Ovary (tissue), 9 donors: ENCODE results near the gene NEURL1B. TPM values are rescaled to one million over a fixed set of nuclear protein-coding genes. Genes with fewer than 3 reads are reported as not detected.

Experiments
- DNase-seq, 5 donors: peaks; one replicate each; pipeline ENCODE4 v3.0.0-alpha.2; 2019 to 2020
- H3K27ac ChIP-seq, 2 donors: fragments of 200-600 bp; one replicate each; pipeline versions ENCODE4 v1.5.1 to v1.8.0; 2019 to 2022
- H3K27me3 ChIP-seq: fragments of 200-600 bp; one replicate; pipeline ENCODE4 v1.8.0; 2022
- H3K36me3 ChIP-seq: fragments of 200-600 bp; sonication (generic); one replicate; pipeline ENCODE4 v1.5.1; 2019
- H3K4me1 ChIP-seq: one replicate; pipeline ENCODE4 v1.8.1; 2013; ENCODE audit warnings: mild to moderate bottlenecking, moderate library complexity; ENCODE audit not compliant: insufficient read depth
- H3K4me3 ChIP-seq: fragments of 200-600 bp; sonication (generic); one replicate; pipeline ENCODE4 v1.5.1; 2017
- H3K9me3 ChIP-seq, 2 donors: fragments of 200-600 bp in 1 of 2; sonication (generic) in 1 of 2; one replicate each; pipeline versions ENCODE4 v1.5.1 to v1.8.1; 2013 to 2019; ENCODE audit warnings: mild to moderate bottlenecking in 1 of 2, moderate library complexity in 1 of 2
- EP300 ChIP-seq: sonication (generic); formaldehyde crosslinking; IDR thresholded peaks from one replicate; pipeline ENCODE4 v1.6.1; 2017; ENCODE audit warnings: antibody characterized with exemption
- POLR2A ChIP-seq: fragments of 450-650 bp; IDR thresholded peaks from one replicate; pipeline ENCODE4 v1.6.1; 2017; ENCODE audit warnings: antibody characterized with exemption, mild to moderate bottlenecking, moderate library complexity
- WGBS, 3 donors: extraction: QIAGEN DNeasy Blood & Tissue Kit in 1 of 3; methylation state at CpG; one replicate each; pipeline versions ENCODE4 v1.1.5 to v1.1.7; 2013 to 2017; 5-methylcytosine and 5-hydroxymethylcytosine counted together
- intact Hi-C, 4 donors: fragments of 100-400 bp; cut with DNase I; formaldehyde crosslinking; loops; one replicate each; pipeline versions ENCODE4 v1.11.0 to v1.15.1; 2022 to 2023
- polyA plus RNA-seq, 2 donors: library from polyadenylated mRNA; stranded (reverse); fragments of 200-250 nt in 1 of 2; fragments of 350-450 nt in 1 of 2; fragmentation: Illumina TruSeq in 1 of 2; extraction: RNeasy Lipid Tissue Mini Kit (QIAGEN cat#74804) in 1 of 2; gene quantifications; one replicate each; pipeline ENCODE4 v1.2.3, GENCODE V29; 2013 to 2014
- total RNA-seq, 7 donors: library from RNA; depleted of rRNA in 2 of 7; stranded (reverse); fragments of >200 nt in 2 of 7; fragmentation: NEBNext Ultra II Directional in 3 of 7; extraction: Animal tissue kit (Norgen Biotek cat#: 25700) in 3 of 7; gene quantifications; one replicate each; pipeline versions ENCODE4 v1.1.0 to v1.2.4, GENCODE V29; 2016 to 2023
- TF ChIP-seq, protein P1 (sequence below), 3 donors: fragments of 450-650 bp in 2 of 3; fragments of 200-600 bp in 1 of 3; IDR thresholded peaks; one replicate each; pipeline versions ENCODE4 v1.5.1 to v1.8.0; 2016 to 2022; ENCODE audit warnings: antibody characterized with exemption in 3 of 3, mild to moderate bottlenecking in 1 of 3
- donor health status: DM: no; HTN: no; CAD: no; lungs with moderate emphysema.
- donor health status: DM: no; HTN: no; CAD: no.
- donor health status: Bipolar disorder and iron deficiency.
- donor health status: DM: yes; HTN: yes; CAD: no.
- donor health status: DM: no; HTN: no; CAD: no.
- donor health status: DM: yes; HTN: yes; CAD: no.

NEURL1B gene
- total and polyA plus RNA-seq, 9 donors: 15.0 to 75.1 (median 36.3) TPM

DNA sequence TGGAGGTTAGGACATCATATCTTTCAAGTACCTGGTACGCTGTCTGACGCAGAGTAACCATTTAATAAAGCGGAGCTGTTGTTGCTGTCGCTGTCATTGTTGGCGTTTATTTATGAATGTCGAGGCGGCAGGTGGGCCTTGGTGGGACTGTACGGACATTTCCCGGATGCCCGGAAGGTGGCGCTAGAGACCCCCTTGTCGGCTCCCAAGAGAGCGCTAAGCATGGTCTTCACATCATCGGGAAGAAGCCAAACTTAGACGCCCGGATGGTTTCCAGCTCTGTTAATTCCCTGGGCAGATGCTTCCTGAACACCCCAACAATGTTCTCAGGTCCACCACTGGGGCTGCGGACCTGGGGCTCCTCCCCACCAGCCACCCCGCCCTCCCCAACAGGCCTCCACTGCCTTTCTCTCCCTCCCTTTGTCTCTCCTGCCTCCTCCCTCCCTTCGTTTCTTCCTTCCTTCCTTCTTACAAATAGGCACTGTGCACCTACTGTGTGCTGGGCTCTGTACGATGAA lies 75.8 kb downstream of the NEURL1B start:
- WGBS, 3 donors: 5 to 7% (median 6%) methylated on average over 20 of the region's 20 CpGs
- intact Hi-C loops: loop anchor here in 3 of 4 donors (5.0 kb wide), 3 partner anchors 50 to 150 kb away; partner anchors contain the start of gene DUSP1 (in 1 of the 3)
- TF ChIP-seq POLR2A (no peak), EP300 (no peak)
- TF ChIP-seq, protein P1, sequence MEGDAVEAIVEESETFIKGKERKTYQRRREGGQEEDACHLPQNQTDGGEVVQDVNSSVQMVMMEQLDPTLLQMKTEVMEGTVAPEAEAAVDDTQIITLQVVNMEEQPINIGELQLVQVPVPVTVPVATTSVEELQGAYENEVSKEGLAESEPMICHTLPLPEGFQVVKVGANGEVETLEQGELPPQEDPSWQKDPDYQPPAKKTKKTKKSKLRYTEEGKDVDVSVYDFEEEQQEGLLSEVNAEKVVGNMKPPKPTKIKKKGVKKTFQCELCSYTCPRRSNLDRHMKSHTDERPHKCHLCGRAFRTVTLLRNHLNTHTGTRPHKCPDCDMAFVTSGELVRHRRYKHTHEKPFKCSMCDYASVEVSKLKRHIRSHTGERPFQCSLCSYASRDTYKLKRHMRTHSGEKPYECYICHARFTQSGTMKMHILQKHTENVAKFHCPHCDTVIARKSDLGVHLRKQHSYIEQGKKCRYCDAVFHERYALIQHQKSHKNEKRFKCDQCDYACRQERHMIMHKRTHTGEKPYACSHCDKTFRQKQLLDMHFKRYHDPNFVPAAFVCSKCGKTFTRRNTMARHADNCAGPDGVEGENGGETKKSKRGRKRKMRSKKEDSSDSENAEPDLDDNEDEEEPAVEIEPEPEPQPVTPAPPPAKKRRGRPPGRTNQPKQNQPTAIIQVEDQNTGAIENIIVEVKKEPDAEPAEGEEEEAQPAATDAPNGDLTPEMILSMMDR (IDR thresholded peaks at IDR 0.05): peak; percentile 88 to 94 (median 93)
- Histone ChIP-seq H3K27me3 (no peaks in the 10 kb centered on the region), H3K9me3 (no peaks in the 10 kb centered on the region), H3K4me1 (peaks cover 3% of the 10 kb centered on the region), H3K36me3 (no peaks in the 10 kb centered on the region), H3K27ac (no peak overlapping the region), H3K4me3 (no peak overlapping the region)
- DNase-seq: peak; percentile 79 to 91 (median 89)

- Histone ChIP-seq H3K36me3 (no peaks in the 10 kb centered on the region), H3K9me3 (no peaks in the 10 kb centered on the region), H3K4me3 (no peak overlapping the region), H3K4me1 (peaks cover 5% of the 10 kb centered on the region), H3K27me3 (no peaks in the 10 kb centered on the region), H3K27ac (no peak overlapping the region)
- peak in 2 of 5 donors; percentile 35 to 40 for DNase-seq
- WGBS, 3 donors: 77 to 88% (median 78%) methylated on average over 16 of the region's 16 CpGs
- TF ChIP-seq, protein P1 (IDR thresholded peaks at IDR 0.05): no peak
- no peak for TF ChIP-seq POLR2A
- no peak for TF ChIP-seq EP300
- intact Hi-C loops: loop anchor here in 3 of 4 donors (5.0 kb wide), 3 partner anchors 50 to 150 kb away; partner anchors contain the start of gene DUSP1 (in 1 of the 3)
Measured at GRCh38 chr5:172717481-172718195, 76.6 kb downstream of the NEURL1B start.

- H3K4me3 ChIP-seq: no peak overlapping the region
- WGBS, 3 donors: 93 to 96% (median 95%) methylated on average over 3 of the region's 3 CpGs
- H3K27ac ChIP-seq: no peak overlapping the region
- H3K4me1 ChIP-seq: peaks cover 5% of the 10 kb centered on the region
- H3K27me3 ChIP-seq: no peaks in the 10 kb centered on the region
- no peaks in the 10 kb centered on the region for H3K36me3 ChIP-seq
- H3K9me3 ChIP-seq: no peaks in the 10 kb centered on the region
- no peak for DNase-seq
- TF ChIP-seq POLR2A (no peak), EP300 (no peak)
- TF ChIP-seq, protein P1 (IDR thresholded peaks at IDR 0.05): no peak
- intact Hi-C loops: loop anchor here in 3 of 4 donors (5.0 kb wide), 3 partner anchors 49 to 149 kb away; partner anchors contain the start of gene DUSP1 (in 1 of the 3)
Measured at GRCh38 chr5:172718527-172719114, 77.6 kb downstream of the NEURL1B start.

DNA sequence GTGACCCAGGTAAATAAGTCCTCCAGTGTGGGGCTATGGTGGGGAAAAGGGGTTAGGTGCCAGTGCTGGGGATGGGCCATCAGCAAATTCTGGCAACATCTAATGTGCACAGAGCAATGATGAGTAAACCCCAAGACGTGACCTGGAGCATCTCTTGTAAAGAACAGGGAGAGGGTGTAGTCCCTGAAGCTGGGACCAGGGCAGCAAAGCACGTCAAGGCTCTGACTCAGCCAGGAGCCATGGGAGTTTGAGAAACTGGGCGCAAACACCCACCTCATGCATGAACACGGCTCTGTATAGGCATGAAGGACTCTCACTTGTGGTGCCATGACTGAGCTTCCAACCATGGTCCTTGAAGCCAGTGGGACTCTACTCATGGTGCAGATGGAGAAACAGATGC lies 78.1 kb downstream of the NEURL1B start:
- 88 to 95% (median 92%) methylated on average over 4 of the region's 4 CpGs for WGBS, 3 donors
- TF ChIP-seq EP300: no peak
- TF ChIP-seq, protein P1 (IDR thresholded peaks at IDR 0.05): no peak
- no peak for TF ChIP-seq POLR2A
- DNase-seq: no peak
- Histone ChIP-seq H3K4me1 (peaks cover 5% of the 10 kb centered on the region), H3K9me3 (no peaks in the 10 kb centered on the region), H3K27ac (no peak overlapping the region), H3K36me3 (no peaks in the 10 kb centered on the region), H3K4me3 (no peak overlapping the region), H3K27me3 (no peaks in the 10 kb centered on the region)
- intact Hi-C loops: loop anchor here in 3 of 4 donors (5.0 kb wide), 3 partner anchors 48 to 148 kb away; partner anchors contain the start of gene DUSP1 (in 1 of the 3)
